Osteocyte (in vitro differentiated cells): ENCODE measurements around the gene GET3. TPM values are rescaled to one million over a fixed set of nuclear protein-coding genes. Genes with fewer than 3 reads are reported as not detected.

Source experiments
- DNase-seq: peaks from one replicate; pipeline ENCODE4 v3.0.0; 2021; ENCODE audit warnings: mixed read lengths; ENCODE audit not compliant: unreplicated experiment; ENCODE audit errors: extremely low spot score
- H3K27ac Mint-ChIP-seq: one replicate; pipeline ENCODE4 v1.8.0; 2021; ENCODE audit warnings: mild to moderate bottlenecking, mixed read lengths; ENCODE audit not compliant: unreplicated experiment
- H3K27me3 Mint-ChIP-seq: one replicate; pipeline ENCODE4 v1.8.0; 2021; ENCODE audit warnings: mixed read lengths; ENCODE audit not compliant: unreplicated experiment
- H3K36me3 Mint-ChIP-seq: one replicate; pipeline ENCODE4 v1.8.0; 2021; ENCODE audit warnings: mixed read lengths; ENCODE audit not compliant: unreplicated experiment
- H3K4me1 Mint-ChIP-seq: one replicate; pipeline ENCODE4 v1.8.0; 2021; ENCODE audit warnings: mixed read lengths; ENCODE audit not compliant: unreplicated experiment
- H3K4me3 Mint-ChIP-seq: one replicate; pipeline ENCODE4 v1.8.0; 2021; ENCODE audit warnings: mild to moderate bottlenecking, moderate library complexity, mixed read lengths; ENCODE audit not compliant: unreplicated experiment
- H3K9me3 Mint-ChIP-seq: one replicate; pipeline ENCODE4 v1.8.0; 2021; ENCODE audit warnings: mixed read lengths; ENCODE audit not compliant: unreplicated experiment
- CTCF ChIP-seq: fragments of 200-600 bp; sonication (generic); IDR thresholded peaks from 2 replicates; pipeline ENCODE4 v1.5.0; 2021; ENCODE audit warnings: antibody characterized with exemption, mild to moderate bottlenecking, moderate library complexity
- total RNA-seq: library from RNA; stranded (reverse); gene quantifications from 2 replicates; pipeline ENCODE4 v1.2.1, GENCODE V29; 2021

GET3 gene
- total RNA-seq, 1 donor from 2014 or later, result 72.1 TPM

GRCh38 chr19:12774588-12775555, 37.6 kb downstream of the GET3 start, which contains the start of gene HOOK2:
HOOK2 (minus strand) TSS chr19:12775552; CDS start chr19:12775449, 103 bp downstream.
- TF ChIP-seq CTCF, result no peak
- peak within 1 kb of the TSS; percentile 38 for H3K27ac Mint-ChIP-seq
- H3K4me3 Mint-ChIP-seq, result peak within 1 kb of the TSS; percentile 71
- no peaks in the 10 kb centered on the region for H3K36me3 Mint-ChIP-seq
- no peaks in the 10 kb centered on the region for H3K27me3 Mint-ChIP-seq
- H3K9me3 Mint-ChIP-seq, result no peaks in the 10 kb centered on the region
- DNase-seq, result no peak
- H3K4me1 Mint-ChIP-seq, result peaks cover 30% of the 10 kb centered on the region

- DNase-seq, result peak; percentile 94
- H3K4me1 Mint-ChIP-seq, result peaks cover 44% of the 10 kb centered on the region
These were observed 40.1 kb downstream of the GET3 start for GRCh38 chr19:12777217-12778016.

DNA sequence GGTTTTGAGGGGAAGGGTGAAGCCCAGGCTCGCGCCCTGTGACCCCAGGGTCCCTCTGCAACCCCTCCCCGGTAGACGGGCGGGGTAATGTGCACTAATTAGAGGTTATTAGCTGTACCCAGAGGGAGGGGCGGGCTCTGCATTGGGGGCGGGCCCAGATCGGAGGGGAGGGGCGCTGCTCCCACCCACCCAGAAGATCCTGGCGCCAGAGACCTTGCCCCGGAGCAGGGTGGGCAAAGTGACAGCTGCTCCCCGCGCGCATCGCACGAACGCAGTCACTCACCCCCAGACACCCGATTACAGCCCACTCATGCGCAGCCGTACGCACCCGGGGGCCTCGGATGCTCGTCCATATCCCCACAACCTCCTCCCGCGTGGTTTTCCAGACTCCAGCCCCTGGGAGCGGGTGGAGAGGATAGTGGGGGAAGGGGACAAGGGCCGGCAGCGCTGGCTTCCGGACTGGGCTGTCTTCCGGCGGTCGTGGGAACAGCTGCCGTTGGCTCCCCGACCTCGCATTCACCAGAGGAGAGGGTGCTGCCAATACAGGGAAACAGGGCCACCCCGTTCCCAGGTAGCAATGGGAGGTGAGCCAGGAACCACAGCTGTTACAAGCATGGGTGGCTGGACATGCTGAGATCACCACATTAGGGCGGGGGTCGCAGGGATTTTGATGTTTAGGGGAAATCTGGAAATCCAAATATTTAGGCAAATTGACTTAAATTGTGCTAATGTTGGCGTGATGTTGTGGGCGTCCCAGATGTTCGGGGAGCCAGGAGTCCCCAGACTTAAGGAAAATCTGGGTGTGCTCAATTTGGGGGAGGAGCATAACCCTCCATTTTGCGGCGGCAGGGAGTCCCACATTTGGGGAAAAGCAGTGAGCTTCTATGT, 41.0 kb downstream of the GET3 start:
- peak overlapping the region; percentile 78 for H3K4me3 Mint-ChIP-seq
- H3K4me1 Mint-ChIP-seq, result peaks cover 44% of the 10 kb centered on the region
- H3K36me3 Mint-ChIP-seq, result no peaks in the 10 kb centered on the region
- no peak for DNase-seq
- H3K27ac Mint-ChIP-seq, result peak overlapping the region; percentile 98
- no peaks in the 10 kb centered on the region for H3K27me3 Mint-ChIP-seq
- no peaks in the 10 kb centered on the region for H3K9me3 Mint-ChIP-seq
- TF ChIP-seq CTCF, result no peak

More at GRCh38 chr19:12777217-12778016, 40.1 kb downstream of the GET3 start:
- H3K27me3 Mint-ChIP-seq, result no peaks in the 10 kb centered on the region
- H3K9me3 Mint-ChIP-seq, result no peaks in the 10 kb centered on the region
- H3K36me3 Mint-ChIP-seq, result no peaks in the 10 kb centered on the region
- peak; percentile 98 for TF ChIP-seq CTCF
- H3K27ac Mint-ChIP-seq, result peak overlapping the region; percentile 98
- peak overlapping the region; percentile 78 for H3K4me3 Mint-ChIP-seq

GRCh38 chr19:12778905-12779161, 41.5 kb downstream of the GET3 start:
- no peak for DNase-seq
- Mint-ChIP-seq H3K27me3 (no peaks in the 10 kb centered on the region), H3K27ac (peak overlapping the region; percentile 98), H3K4me3 (peak overlapping the region; percentile 78), H3K36me3 (no peaks in the 10 kb centered on the region), H3K4me1 (peaks cover 44% of the 10 kb centered on the region), H3K9me3 (no peaks in the 10 kb centered on the region)
- TF ChIP-seq CTCF, result no peak
